Neural progenitor cell (in vitro differentiated cells): ENCODE data around the gene ITGA2B.

Source experiments
- CTCF ChIP-seq: fragments of 200-600 bp; sonication (generic); IDR thresholded peaks from 2 replicates; pipeline ENCODE4 v1.5.1; 2017; ENCODE audit warnings: antibody characterized with exemption, mild to moderate bottlenecking
- EZH2 ChIP-seq: fragments of 200-600 bp; sonication (generic); IDR thresholded peaks from 2 replicates; pipeline ENCODE4 v1.6.1; 2017; ENCODE audit warnings: antibody characterized with exemption, mild to moderate bottlenecking, moderate library complexity
- EZH2phosphoT487 ChIP-seq: fragments of 200-600 bp; sonication (generic); IDR thresholded peaks from 2 replicates; pipeline ENCODE4 v1.6.1; 2017; ENCODE audit warnings: antibody characterized with exemption

GRCh38 chr17:44360826-44361225 is 28.6 kb downstream of the ITGA2B start:
- TF ChIP-seq CTCF (no peak), EZH2phosphoT487 (no peak), EZH2 (no peak)
